Lower leg skin (tissue), 4 donors: ENCODE data around the gene SH3RF3. TPM values are rescaled to one million over a fixed set of nuclear protein-coding genes. Genes with fewer than 3 reads are reported as not detected.
A peak's percentile ranks its signal among the peaks of the same experiment; 100 is the strongest.

Experiments used
- DNase-seq, 2 donors: peaks; one replicate each; pipeline ENCODE4 v3.0.0-alpha.2; 2019; ENCODE audit warnings: low spot score in 2 of 2
- H3K4me3 ChIP-seq: fragments of 200-600 bp; sonication (generic); 2 replicates; pipeline ENCODE4 v1.5.1; 2017; ENCODE audit warnings: mild to moderate bottlenecking, low read depth; ENCODE audit not compliant: poor library complexity, severe bottlenecking
- POLR2A ChIP-seq, 2 donors: fragments of 450-650 bp; IDR thresholded peaks; one replicate each; pipeline ENCODE4 v1.6.1; 2016 to 2017; ENCODE audit warnings: antibody characterized with exemption in 2 of 2, mild to moderate bottlenecking in 1 of 2, moderate library complexity in 1 of 2
- WGBS, 2 donors: methylation state at CpG; one replicate each; pipeline ENCODE4 v1.1.5; 2018; 5-methylcytosine and 5-hydroxymethylcytosine counted together
- intact Hi-C: fragments of 100-400 bp; cut with DNase I; formaldehyde crosslinking; loops from one replicate; pipeline ENCODE4 v1.15.0; 2023; ENCODE audit warnings: low total_unique reads
- total RNA-seq, 4 donors: library from RNA; depleted of rRNA; stranded (reverse); fragments of >200 nt; gene quantifications; one replicate each; pipeline ENCODE4 v1.1.0, GENCODE V29; 2016
- TF ChIP-seq, protein P1 (sequence below), 3 donors: fragments of 450-650 bp; IDR thresholded peaks; one replicate each; pipeline ENCODE4 v1.5.1; 2016; ENCODE audit warnings: antibody characterized with exemption in 3 of 3, mild to moderate bottlenecking in 3 of 3, moderate library complexity in 2 of 3

The SH3RF3 gene
- total RNA-seq, 4 donors from 2014 or later, result 1.9 to 7.4 (median 3.2) TPM

DNA sequence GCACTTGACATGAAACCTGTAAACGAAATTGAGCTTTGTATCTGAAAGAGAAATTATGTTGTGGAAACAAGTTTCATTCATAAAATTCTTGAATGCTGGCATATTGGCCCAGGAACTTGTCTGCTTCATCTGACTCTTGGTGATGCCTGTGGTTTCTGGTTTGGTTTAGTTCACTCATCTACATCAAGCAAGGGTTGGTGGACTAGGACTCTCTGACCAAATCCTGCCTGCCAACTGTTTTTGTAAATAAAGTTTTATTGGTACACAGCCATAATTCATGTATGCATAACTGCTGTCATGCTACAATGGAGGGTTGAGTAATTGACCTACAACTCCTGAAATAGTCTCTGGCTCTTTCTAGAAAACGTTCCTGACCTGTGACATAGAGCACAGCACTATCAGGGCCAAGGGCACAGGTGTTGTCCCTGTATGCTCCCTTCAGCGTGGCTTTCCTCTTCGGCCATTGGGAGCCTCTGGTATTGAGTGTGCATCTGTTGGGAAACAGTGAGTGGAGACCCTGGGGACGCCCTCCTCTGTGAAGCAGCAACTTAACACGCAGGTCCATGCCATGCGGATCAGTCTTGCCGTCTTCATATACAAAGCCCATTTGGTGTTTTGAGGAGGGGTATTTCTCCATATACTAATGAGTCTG lies 226.3 kb downstream of the SH3RF3 start:
- intact Hi-C loops, result no loop called here
- DNase-seq, result peak in 1 of 2 donors; percentile 50
- WGBS, 2 donors, result 91 to 92% methylated on average over 8 of the region's 8 CpGs
- no peak for TF ChIP-seq POLR2A (IDR thresholded peaks at IDR 0.05)
- TF ChIP-seq, protein P1, sequence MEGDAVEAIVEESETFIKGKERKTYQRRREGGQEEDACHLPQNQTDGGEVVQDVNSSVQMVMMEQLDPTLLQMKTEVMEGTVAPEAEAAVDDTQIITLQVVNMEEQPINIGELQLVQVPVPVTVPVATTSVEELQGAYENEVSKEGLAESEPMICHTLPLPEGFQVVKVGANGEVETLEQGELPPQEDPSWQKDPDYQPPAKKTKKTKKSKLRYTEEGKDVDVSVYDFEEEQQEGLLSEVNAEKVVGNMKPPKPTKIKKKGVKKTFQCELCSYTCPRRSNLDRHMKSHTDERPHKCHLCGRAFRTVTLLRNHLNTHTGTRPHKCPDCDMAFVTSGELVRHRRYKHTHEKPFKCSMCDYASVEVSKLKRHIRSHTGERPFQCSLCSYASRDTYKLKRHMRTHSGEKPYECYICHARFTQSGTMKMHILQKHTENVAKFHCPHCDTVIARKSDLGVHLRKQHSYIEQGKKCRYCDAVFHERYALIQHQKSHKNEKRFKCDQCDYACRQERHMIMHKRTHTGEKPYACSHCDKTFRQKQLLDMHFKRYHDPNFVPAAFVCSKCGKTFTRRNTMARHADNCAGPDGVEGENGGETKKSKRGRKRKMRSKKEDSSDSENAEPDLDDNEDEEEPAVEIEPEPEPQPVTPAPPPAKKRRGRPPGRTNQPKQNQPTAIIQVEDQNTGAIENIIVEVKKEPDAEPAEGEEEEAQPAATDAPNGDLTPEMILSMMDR (IDR thresholded peaks at IDR 0.05), result no peak
- no peak overlapping the region for H3K4me3 ChIP-seq

DNA sequence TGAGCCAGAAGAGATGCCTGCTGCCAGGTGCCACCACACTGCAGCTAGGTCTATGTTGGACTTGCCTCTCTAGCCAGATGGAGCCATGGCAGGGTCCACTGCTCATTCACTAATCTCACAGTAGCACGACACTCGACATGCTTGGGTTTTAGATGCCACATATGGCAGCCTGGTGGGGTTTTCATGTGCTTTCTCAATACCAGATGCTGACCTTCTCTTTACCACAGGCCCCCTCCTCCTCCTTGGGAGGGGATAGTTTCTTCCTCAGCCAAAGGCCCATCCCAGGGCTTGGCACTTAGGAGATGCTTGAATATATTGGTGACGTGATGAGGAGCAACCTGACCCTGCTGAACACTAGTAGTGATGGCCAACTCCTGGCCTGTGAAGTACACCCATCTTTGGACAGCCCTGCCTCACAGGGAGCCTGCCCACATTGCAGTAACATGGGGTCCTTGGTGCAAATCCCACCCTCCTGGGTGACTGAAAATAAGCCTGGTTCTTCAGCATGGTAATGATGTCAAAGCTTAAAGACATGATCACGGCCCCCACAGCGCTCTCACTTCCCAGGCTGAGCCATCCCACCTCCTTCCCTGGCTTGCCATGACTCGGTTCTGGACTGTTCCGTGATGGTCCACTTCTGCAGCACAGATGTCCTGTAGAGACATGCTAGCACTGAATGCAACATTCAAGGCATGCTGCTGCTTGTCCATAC lies 227.5 kb downstream of the SH3RF3 start:
- no peak overlapping the region for H3K4me3 ChIP-seq
- intact Hi-C loops, result no loop called here
- DNase-seq, result peak in 1 of 2 donors; percentile 81
- TF ChIP-seq, protein P1 (IDR thresholded peaks at IDR 0.05), result no peak
- TF ChIP-seq POLR2A (IDR thresholded peaks at IDR 0.05), result no peak
- 75 to 81% methylated on average over 7 of the region's 7 CpGs for WGBS, 2 donors

DNA sequence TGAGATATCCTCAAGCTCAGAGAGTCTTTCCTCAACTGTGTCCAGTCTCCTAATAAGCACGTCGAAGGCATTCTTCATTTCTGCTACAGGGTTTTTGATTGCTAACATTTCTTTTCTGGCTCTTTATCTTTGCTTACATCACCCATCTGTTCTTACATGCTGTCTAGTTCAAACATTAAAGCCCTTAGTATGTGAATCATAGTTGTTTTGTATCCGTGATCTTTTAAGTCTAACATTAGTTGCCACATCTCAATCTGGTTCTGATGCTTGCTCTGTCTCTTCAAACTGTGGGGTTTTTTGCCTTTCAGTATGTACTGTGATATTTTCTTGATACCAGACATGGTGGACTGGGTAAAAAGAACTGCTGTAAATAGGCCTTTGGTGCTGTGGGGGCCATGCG lies 235.2 kb downstream of the SH3RF3 start:
- TF ChIP-seq, protein P1 (IDR thresholded peaks at IDR 0.05), result no peak
- TF ChIP-seq POLR2A (IDR thresholded peaks at IDR 0.05), result no peak
- DNase-seq, result no peak
- intact Hi-C loops, result no loop called here
- no peak overlapping the region for H3K4me3 ChIP-seq
- 88 to 89% methylated on average over 4 of the region's 4 CpGs for WGBS, 2 donors

DNA sequence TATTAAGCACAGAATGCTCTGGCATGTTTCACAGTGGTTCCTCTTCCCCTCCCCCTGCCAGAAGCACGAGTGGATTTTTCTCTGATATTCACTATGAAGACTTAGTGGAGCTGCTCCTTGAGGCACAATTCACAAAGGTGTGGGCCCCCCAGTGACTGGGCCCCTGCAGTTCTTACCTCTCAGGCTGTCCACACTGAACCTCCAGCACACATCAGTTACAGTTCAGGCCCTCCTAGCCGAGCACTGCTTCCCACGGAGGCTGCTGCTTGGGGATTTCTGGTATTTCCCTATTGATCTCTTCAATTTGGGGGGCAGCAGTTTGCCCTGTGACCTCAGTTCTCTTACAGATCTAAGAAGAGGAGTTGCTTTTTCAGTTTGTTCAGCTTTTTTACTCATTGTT lies 236.1 kb downstream of the SH3RF3 start:
- intact Hi-C loops, result no loop called here
- DNase-seq, result peak in 1 of 2 donors; percentile 67

DNA sequence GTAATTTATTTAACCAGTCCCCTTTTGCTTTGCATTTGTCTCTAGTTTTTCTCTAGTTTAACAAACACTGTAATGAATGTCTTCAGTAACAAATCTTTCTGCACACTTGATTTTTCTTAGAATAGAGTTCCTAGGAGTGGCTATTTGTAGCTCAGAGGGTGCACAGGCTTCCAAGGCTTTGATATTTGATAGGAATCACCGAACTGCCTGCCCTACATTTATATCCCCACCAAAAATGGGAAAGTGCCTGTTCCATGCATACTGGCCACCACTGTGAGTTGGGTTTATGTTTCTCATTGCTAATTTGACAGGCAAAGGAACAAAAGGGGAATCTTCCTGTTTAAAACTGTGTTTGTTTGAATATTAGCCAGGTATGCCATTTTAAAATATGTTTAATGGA lies 238.7 kb downstream of the SH3RF3 start:
- no peak for DNase-seq
- 77 to 82% methylated on average over 1 of the region's 1 CpG for WGBS, 2 donors
- H3K4me3 ChIP-seq, result no peak overlapping the region
- TF ChIP-seq, protein P1 (IDR thresholded peaks at IDR 0.05), result no peak
- no peak for TF ChIP-seq POLR2A (IDR thresholded peaks at IDR 0.05)
- intact Hi-C loops, result no loop called here

More for the DNA sequence above, 236.1 kb downstream of the SH3RF3 start:
- TF ChIP-seq POLR2A (IDR thresholded peaks at IDR 0.05), result no peak
- TF ChIP-seq, protein P1 (IDR thresholded peaks at IDR 0.05), result no peak
- 71 to 77% methylated on average over 3 of the region's 3 CpGs for WGBS, 2 donors
- H3K4me3 ChIP-seq, result no peak overlapping the region
